Measurements from ENCODE around the gene ASB15.

Gene ASB15

GRCh38 chr7:123669485-123669884, 67.9 kb downstream of the ASB15 start:
- no peak for DNase-seq

- DNase-seq: no peak
Observed at GRCh38 chr7:123673137-123673732, 71.6 kb downstream of the ASB15 start.

- DNase-seq: no peak
Observed at GRCh38 chr7:123673752-123674398, 72.3 kb downstream of the ASB15 start.

- no peak for DNase-seq
Observed at GRCh38 chr7:123674399-123675180, 73.0 kb downstream of the ASB15 start.

- no peak for DNase-seq
Observed at GRCh38 chr7:123675181-123675473, 73.5 kb downstream of the ASB15 start.

GRCh38 chr7:123677061-123677715, 75.6 kb downstream of the ASB15 start:
- no peak for DNase-seq

- no peak for DNase-seq
Observed at GRCh38 chr7:123679614-123680013, 78.0 kb downstream of the ASB15 start.

- no peak for DNase-seq
Observed at GRCh38 chr7:123680580-123680979, 79.0 kb downstream of the ASB15 start.

- DNase-seq: no peak
Observed at GRCh38 chr7:123681561-123681960, 79.9 kb downstream of the ASB15 start.

GRCh38 chr7:123682690-123683089, 81.1 kb downstream of the ASB15 start:
- DNase-seq: peak; percentile 47

- DNase-seq: no peak
Observed at GRCh38 chr7:123687161-123687560, 85.5 kb downstream of the ASB15 start.

- DNase-seq: no peak
Observed at GRCh38 chr7:123687727-123688126, 86.1 kb downstream of the ASB15 start.
